ENCODE results near the gene ZFAND3. TPM values are rescaled to one million over a fixed set of nuclear protein-coding genes. Genes with fewer than 3 reads are reported as not detected.

ZFAND3 gene
- total and polyA plus RNA-seq, 2 donors (not counting 3 experiments of a cell fraction or from before 2014, with no cell fraction given): 15.4 to 54.2 TPM

GRCh38 chr6:38182426-38182825 lies 362.9 kb downstream of the ZFAND3 start:
- CTCF ChIA-PET: interaction anchor here (0.6 kb wide), 1 partner anchor 10 kb away, joined by 3 read pairs; no protein-coding TSS in a partner anchor
- Histone ChIP-seq H3K36me3 (ENCODE audit: control insufficient read depth in 2 of 2, extremely low read depth in 1 of 2, insufficient read depth in 2 of 2, low read length in 2 of 2) (no peaks in the 10 kb centered on the region), H3K4me1 (ENCODE audit: control insufficient read depth, extremely low read depth, insufficient read depth, low read length) (no peaks in the 10 kb centered on the region), H4K20me1 (replicated peaks; ENCODE audit: control insufficient read depth, extremely low read depth, insufficient read depth, low read length) (no peaks in the 10 kb centered on the region), H3K4me3 (replicated peaks in 1 of 3; ENCODE audit: insufficient read depth in 1 of 3, low read depth in 1 of 3, low read length in 3 of 3) (no peak overlapping the region), H3K27ac (ENCODE audit: insufficient read depth, low read depth, low read length) (no peak overlapping the region), H3K79me2 (ENCODE audit: control insufficient read depth, insufficient read depth, low read length) (no peaks in the 10 kb centered on the region), H3K9me3 (replicated peaks; ENCODE audit: control insufficient read depth, insufficient read depth, low read length) (no peaks in the 10 kb centered on the region), H3K4me2 (ENCODE audit: insufficient read depth, low read length) (no peak overlapping the region), H3K9me1 (replicated peaks; ENCODE audit: control insufficient read depth, extremely low read depth, insufficient read depth, low read length) (no peaks in the 10 kb centered on the region), H3K9ac (replicated peaks; ENCODE audit: extremely low read depth, insufficient read depth, low read length) (no peak overlapping the region), H3K27me3 (ENCODE audit: control insufficient read depth in 2 of 2, insufficient read depth in 2 of 2, low read length in 2 of 2) (no peaks in the 10 kb centered on the region), H2AFZ (ENCODE audit: low read depth, low read length) (no peak overlapping the region)
- TF ChIP-seq POLR2A (IDR thresholded peaks at IDR 0.05; ENCODE audit: low read depth, low read length) (no peak), FOS (IDR thresholded peaks at IDR 0.05; ENCODE audit: borderline replicate concordance, insufficient read depth, low read length) (no peak), POLR2AphosphoS5 (IDR thresholded peaks at IDR 0.05; ENCODE audit: insufficient read depth, low read depth, low read length) (no peak), MYC (IDR thresholded peaks at IDR 0.05; ENCODE audit: low read depth, low read length) (no peak), GATA2 (IDR thresholded peaks at IDR 0.05; ENCODE audit: insufficient read depth, insufficient read length, low read depth, low read length) (no peak), JUN (IDR thresholded peaks at IDR 0.05; ENCODE audit: borderline replicate concordance, insufficient read depth, insufficient read length, low read depth) (no peak), MAX (IDR thresholded peaks at IDR 0.05; ENCODE audit: insufficient read depth, insufficient read length) (no peak), EZH2 (IDR thresholded peaks at IDR 0.05; ENCODE audit: borderline replicate concordance, low read depth, low read length, severe bottlenecking) (no peak), CTCF (IDR thresholded peaks at IDR 0.05; ENCODE audit: extremely low read depth in 1 of 2, insufficient read depth in 1 of 2, low read depth in 1 of 2, low read length in 2 of 2) (no peak)
- intact Hi-C loops (cut with micrococcal nuclease) (no loop called here), dilution Hi-C loops (cut with MboI; ENCODE audit: extremely low pct_ligation_motif_present, low sequenced_read_pairs) (no loop called here)
- FAIRE-seq: no peak
- BruUV-seq (replicated peaks): no TSS peak
- POLR2A ChIA-PET: no interaction called here
- no peak for DNase-seq (ENCODE audit: low read depth, low spot score)
